HuH-7.5 (cell line): ENCODE measurements around the gene MARCHF3.
"Not testable (repeated sequence)": the region's sequence is repeated elsewhere in the genome, so short reads cannot be mapped to it uniquely, and the experiment has no call there.

Source experiments
- DNase-seq: peaks from one replicate; pipeline ENCODE4 v3.0.0; 2011; ENCODE audit warnings: low spot score

MARCHF3 gene

DNA sequence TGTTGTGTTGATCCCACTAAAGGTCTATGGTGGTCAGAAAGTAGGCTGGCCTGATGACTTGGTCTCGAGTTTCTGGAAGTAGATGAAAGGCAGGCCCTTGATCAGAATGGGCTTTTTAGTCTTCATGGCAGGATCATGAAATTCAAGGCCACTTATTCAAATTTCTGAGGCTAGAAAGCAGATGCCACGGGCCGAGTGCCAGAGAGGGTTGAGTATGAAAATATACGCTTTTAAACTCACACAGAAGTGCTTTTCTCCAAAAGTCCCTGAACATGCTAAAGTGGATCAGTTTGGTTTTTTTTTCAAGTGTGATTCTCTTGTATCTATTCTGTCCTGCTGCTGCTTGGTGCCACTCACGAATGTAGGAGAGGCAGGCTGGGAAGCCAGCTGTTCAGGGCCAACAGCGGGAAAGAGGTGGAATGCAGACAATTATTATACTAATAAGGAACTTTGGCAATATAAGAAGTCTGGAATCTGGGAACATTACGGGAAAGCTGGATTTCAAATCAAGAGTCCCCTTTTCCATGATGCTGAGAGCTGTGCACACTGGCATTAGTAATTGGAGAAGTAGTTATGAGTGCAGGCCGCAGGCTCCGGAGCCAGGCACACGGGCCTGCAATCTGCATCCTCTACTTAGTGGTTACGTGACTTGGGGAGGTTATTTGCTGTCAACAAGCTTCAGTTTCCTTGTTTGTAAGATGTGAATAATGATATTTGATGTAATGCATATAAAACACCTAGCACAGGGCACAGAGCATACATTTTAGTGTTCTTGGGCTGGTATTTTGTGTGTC, 157.6 kb downstream of the MARCHF3 start:
- DNase-seq = no peak

DNA sequence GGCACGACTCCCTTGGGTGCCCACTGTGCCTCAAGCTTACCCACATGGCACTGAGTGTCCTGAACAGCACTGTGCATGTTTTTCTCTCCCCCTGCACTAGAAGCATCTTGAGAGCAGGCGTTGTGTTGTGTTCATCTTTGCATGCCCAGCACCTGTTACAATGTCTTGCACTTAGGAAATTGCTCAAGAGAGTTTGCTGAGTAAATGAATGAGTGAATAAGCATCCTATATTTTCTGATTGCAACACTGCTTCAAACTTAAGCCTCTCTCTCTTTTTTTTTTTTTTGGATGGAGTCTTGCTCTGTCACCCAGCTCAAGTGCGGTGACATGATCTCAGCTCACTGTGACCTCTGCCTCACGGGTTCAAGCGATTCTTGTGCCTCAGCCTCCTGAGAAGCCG, 158.9 kb downstream of the MARCHF3 start:
- DNase-seq = no peak

DNA sequence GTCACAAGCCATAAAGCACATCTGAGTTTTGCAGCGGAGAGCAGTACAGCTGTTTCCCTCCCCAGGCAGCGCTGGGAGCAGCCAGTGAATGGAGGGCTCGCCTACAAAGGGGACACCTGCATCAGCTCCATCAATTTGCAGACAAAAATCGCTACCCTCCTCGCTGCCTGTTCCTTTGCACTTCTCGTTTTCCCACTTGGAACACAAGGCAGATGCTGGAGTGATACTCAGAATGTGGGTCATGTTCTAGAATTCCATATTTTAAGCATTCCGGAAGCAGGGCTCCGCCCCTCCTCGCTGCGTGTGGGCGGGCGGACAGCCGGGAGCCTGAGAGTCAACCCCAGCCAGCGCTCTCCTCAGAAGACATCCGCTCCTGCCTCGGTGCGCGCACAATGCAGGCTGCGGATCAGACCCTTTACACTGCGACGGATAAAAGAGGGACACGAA, 161.3 kb downstream of the MARCHF3 start:
- DNase-seq = no peak

DNA sequence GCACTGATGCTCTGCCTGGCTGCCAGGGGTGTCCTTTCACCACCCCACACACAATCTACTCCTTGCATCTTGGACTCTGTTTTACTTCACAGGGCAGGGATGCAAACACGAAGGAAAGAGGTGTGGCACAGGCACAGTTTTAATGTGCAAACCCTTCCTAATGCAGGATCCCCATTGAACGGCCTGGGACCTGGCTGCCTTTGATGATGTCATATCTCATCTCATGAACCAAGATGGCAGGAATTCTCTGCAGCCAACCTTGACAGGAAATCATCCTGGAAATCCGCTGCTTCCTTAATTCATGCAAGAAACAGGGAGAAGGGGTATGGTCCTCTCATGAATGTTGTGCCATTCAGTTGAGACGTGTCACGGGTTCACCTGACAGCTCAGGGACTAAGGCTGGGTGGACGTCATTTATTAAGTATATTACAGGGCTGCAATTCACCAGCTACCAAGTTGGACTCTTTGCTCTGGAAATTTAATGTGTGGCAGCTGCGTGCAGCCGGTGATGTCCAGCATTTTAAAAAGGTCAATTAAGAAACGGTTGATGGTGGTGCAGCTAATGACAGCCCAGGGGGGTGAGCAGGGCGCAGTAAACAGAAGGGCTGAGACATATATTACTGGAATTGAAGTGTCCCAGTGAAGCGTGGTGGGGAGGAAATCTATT, 161.9 kb downstream of the MARCHF3 start:
- DNase-seq = no peak

DNA sequence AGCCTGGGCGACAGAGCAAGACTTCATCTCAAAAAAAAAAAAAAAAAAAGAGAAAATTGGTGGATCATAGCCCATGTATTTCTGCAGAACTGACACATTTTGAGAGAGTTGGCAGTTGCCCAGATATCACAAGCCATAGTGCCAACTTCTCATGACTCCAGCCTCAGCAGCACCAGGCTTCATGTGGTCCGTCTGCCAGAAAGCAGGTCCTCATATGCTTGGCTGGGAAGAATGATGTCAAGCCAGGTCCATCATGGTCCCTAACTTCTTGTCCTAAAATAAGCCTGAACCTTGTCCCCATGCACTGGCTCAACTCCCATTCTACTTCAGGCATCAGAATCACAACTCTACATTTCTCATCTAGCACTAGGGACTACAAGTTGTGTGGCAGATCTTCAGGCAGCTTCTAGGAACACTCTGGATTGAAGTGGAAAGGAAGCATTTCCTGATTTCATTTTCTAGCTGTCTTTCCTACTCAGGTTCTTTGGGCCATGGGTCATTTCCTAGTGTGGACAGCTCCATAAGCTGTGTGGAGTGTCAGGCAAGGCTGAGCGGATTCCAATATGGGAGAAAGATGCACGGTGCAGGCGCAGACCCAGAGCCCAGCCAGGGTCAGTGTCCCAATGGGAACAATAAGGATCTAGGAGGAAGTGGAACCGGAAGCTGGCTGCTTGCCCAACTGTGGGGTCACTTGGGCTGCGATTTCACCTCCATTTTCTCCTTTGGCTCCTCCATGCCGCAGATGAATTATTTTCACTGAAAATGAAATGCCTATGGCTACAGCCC, 163.3 kb downstream of the MARCHF3 start:
- DNase-seq = no peak

DNA sequence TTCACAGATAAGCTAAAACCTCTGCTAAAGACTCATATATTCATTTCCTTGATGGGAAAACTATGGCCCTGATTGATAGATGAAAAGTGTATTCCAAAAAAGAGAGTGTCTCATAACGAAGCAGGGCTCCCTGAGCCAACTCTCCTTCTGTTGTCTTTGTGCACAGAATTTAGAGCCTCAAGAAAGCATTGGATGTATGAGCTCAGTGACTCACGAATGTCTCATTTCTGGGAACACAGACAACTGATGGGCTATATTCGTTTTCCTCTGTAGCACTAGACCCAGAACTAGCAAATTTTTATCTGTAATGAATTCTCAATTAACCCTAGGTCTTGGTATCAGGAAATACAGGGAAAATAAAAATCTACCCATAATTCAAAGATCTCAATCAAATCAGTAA, 165.1 kb downstream of the MARCHF3 start:
- DNase-seq = no peak

DNA sequence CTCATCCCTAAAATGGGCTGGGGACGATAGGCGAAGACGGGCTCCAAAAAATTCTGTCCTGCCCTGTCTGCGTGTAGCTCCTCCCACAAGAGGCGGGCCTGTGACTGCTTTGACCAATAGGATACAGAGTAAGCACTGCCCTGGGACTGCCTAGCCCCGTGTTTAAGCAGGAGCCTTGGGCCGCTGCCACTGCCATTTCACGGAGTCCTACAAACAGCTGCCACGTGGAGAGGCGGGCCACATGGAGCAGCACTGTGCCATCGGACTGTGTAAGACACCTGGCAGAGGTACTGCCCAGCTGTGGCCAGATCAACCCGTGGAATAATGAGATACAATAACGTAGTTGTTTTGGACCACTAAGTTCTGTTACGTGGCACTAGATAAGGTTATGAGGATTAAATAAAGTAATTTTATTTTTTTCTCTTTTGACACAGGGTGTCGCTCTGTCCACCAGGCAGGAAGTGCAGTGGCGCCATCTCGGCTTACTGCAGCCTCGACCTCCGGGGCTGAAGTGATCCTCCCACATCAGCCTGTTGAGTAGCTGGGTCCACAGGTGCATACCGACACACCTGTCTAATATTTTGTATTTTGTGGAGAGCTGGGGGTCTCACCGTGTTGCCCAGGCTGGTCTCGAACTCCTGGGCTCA, 166.2 kb downstream of the MARCHF3 start:
- DNase-seq = no peak

DNA sequence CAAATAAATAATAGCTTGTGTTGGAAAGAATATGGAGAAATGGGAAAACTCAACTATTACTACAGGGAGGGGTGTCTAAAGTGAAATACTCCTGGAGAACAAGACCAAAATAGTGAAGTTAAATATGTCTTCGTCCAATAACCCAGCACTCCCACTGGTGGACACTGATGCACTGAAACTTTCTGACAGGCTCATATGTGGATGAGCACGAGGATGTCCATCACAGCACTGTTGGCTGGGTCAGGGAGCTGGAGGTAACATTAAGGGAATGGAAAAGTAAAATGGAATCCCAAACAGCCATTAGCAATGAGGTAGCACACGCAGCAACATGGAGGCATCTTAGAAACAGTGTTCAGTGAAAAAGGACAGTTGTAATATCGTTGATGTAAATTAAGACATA, 167.0 kb downstream of the MARCHF3 start:
- DNase-seq = no peak

DNA sequence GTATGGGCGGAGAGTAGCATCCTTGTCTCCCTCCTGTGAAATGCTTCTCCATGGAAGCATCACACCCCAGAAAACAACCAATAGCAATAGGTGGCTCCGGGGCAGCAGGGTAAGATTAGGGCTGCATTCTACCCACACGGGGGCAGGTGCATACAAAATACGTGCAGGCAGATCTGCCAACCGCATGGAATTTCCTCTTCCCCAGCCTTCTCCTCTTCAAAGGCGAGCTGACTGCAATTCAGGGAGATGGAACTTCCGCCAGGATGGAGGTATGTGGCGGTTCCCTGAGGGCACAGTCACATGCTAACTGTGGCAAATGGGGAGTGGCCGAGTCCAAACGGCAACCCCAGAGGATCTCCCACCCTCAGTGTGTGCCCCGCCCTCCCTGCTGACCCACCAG, 171.9 kb downstream of the MARCHF3 start:
- DNase-seq = no peak

DNA sequence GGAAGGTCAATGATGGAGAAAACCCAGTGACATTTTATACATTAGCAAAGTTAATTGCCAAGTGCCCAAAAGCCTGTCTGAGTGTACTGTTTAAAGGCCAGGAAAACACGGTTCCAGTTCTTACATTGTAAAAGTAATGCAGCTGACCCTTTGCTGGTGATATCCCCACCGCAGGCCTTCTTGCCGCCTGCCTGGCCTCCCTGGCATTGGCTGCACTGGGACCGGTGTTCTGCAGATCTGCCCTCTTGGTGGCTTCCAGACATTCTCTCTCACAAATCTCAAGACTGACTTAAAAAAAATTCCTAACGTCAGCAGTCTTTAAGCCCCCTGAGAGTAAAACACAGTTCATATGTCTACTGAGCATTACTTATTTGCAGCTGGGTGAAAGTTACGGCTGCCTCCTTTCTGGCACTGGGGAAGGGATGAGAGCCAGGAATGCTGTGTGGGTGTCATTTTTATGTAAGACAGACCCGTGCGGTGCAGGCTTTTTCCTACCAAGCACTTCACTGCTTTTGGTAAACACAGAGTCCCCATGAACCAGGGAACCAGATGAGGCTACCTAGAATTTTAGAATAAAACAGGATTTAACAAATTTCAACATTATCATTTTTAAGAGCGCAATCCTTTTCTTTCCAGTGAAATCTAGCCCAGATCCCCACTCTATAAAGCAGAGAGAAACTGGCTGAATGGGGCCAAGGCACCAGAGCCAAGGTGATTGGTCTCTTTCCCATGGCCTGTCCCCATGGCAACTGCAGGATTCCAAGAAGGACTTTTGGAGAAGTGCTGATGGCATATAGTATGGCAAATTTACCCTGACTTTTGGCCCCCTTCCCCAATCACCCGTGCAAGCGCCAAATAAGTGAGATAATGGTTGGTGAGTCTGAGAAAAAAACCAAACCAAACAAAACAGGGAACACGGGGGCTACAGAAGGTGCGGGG, 172.6 kb downstream of the MARCHF3 start:
- no peak for DNase-seq

DNA sequence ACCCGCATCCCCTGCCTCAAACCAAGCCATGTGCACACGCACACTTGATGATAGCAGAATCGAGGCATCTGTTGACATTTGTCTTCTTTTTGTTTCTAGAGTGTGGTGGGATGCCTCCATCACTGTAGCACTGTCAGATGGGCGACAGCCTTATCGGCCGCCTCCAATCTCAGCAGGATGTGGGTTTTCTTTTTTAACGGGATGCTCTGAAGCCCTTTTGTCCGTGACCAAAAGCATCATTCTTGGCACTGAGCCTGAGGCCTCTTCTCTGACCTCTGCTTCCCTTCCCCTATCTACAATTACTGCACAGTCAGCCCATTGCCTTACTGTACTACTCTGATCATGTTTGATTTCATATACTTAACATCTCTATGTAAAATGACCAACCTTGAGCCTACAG, 175.1 kb downstream of the MARCHF3 start:
- no peak for DNase-seq

DNA sequence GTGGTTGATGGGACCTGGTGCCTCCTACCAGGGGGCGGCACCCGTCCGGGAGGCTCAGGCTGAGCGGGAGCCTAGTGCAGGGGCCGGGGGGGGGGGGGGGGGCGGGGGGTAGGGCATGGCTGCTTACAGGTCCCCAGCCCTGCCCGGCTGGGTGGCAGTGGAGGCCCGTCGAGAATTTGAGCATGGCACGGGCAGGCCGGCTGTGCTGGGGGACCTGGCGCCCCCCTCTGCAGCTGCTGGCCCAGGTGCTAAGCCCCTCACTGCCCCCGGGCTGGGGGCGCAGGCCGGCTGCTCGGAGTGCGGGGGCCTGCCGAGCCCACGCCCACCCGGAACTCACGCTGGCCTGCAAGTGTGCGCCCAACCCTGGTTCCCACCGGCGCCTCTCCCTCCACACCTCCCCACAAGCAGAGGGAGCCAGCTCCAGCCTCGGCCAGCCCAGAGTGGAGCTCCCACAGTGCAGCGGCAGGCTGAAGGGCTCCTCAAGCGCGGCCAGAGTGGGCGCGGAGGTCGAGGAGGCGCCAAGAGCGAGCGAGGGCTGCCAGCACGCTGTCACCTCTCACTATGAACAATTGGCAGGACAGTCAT, 175.7 kb downstream of the MARCHF3 start:
- DNase-seq = no peak

DNA sequence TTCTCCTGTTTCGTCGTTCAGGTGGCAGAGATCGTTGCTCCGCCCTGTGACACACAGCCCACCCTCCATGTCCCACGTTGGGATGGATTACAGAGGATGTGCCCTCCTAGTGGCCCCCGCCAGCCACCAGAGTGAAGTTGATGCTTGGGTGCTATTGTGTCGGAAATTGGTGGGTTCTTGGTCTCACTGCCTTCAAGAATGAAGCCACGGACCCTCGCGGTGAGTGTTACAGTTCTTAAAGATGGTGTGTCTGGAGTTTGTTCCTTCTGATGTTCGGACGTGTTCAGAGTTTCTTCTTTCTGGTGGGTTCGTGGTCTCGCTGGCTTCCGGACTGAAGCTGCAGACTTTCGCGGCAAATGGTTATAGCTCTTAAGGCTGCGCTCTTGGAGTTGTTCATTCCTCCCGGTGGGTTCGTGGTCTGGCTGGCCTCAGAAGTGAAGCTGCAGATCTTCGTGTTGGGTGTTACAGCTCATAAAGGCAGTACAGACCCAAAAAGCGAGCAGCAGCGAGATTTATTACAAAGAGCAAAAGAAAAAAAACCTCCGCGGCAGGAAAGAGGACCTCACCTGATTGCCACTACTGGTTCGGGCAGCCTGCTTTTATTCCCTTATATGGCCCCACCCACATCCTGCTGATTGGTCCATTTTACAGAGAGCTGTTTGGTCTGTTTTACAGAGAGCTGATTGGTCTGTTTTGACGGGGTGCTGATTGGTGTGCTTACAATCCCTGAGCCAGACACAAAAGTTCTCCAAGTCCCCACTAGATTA, 176.6 kb downstream of the MARCHF3 start:
- DNase-seq = not testable (repeated sequence)

DNA sequence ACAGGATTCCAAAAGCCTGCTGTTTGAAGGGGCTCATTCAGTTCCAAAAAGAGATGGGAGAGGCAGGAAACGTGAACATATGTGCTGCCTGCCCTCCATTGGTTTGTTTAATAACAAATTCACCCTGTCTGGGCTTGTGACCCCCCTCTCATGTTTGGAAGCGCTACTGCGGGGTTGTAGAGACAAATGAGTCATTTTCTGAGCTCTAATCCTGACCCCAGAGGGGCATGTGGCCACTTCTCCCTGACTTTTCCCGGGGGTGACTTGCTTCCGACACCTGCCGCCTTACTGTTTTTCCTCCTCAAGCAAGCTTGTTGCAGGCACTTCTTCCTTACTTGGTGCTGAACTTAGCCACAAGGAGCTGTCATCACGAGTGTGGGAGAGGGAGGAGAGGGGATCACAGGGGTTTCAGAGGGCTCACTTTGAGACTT, 177.5 kb downstream of the MARCHF3 start:
- no peak for DNase-seq

DNA sequence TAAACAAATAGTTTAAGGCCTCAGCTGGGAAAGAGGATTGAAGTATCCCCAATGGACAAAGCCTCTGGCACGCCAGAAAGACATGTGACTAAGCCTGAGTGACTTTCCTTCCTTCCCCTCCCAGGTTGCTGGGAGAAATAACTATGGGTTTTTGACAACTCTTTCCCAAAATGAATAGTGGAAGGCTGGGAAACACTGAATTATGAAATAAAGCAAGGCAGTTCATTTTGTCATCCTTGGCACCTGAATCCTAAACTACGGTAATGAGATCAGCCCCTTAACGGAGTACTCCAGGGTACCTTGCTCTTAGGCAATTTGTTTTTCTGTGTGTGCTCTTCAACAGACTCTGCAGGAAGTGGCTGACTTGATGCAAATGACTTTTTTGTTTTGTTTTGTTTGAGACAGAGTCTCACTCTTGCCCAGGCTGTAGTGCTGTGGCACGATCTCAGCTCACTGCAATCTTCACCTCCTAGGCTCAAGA, 178.2 kb downstream of the MARCHF3 start:
- DNase-seq = no peak

DNA sequence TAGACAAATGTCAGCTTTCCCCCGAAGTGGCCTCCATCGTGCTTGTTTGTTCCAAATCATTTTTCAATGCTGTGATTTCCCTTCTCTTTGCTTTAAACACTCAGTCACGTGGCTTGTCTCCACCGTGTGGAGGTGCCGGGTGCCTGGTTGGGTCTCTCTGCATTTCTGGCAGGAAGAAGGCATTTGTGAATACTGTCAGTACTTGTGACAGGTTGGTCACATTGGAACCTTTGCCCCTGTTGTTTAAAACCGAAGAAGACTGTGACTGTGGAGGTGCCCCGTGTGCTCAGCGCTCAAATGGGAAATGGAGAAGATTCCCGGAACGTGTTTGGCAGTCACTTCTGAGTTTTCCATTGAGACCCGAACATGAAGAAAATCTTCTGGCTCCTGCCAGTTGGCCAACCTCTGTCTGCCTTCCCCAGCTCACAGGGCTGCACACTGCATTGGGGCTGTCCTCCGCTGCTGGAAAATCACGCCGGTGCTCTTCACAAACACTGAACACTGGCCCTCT, 178.8 kb downstream of the MARCHF3 start:
- no peak for DNase-seq

DNA sequence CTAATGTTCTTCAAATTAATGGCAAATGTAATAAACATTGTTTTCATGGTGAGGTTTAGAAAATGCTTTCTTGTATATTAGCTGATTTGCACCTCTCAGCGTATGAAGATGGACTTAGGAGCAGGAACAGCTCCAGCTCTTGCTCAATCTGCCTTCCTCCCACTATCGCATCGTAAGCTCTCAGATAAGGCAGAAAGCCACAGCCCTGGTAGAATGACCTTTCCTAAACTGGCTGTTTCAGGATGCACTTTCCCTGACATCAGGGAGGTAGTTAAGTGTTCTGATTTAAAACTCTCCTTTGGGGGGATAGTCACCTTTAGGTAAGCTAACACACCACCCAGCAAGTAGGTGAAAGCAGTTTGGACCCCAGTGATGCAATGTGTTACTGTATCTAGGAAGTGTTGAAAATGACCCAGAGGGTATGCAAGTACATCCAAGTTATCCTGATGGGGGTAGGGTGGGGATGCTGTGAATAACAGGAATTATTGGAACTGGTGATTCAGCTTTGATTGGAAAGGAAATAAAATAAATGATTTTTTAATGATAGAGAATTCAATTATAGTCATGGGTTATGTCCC, 181.2 kb downstream of the MARCHF3 start:
- peak; percentile 30 for DNase-seq

DNA sequence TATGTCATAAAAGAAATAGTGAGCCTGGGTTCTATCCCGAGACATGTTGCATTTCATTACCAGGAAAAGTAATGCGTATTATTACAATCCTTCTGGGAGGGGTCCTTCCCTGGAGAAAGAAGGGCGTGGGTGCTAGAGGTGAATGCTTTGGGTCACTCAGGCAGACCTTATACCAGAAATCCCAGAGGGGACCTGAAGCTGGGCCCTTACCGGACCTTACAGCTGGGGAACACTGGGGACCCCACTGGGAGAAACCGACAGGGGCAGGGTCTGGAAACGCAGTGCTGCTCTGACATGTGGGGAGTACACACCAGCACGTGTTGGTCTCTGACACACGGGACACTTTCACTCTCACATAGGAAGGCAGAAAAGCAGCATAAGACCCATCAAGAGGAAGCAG, 182.1 kb downstream of the MARCHF3 start:
- DNase-seq = no peak

DNA sequence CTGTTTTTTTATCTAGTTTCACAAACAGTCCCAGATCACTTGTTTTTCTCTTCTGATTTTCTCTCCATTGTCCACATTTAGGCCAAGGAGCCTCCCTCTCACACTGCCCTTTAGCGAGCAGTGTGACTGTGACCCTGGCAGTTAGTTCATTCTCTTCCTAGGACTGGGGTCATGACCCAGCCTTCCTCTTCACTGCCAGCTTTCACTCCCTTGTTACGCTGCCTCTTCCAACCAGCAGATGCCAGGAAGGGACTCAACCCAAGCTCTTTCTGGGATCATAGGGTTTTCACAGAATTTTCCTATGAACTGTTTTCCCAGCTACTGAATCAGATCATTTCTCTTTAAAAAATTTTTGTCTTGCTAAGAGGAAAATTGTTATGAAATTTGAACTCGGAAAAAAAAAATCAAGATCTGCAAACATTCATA, 182.5 kb downstream of the MARCHF3 start:
- DNase-seq = no peak
